Transverse colon (tissue), 4 donors: Measurements from ENCODE around the gene SUFU. TPM values are rescaled to one million over a fixed set of nuclear protein-coding genes. Genes with fewer than 3 reads are reported as not detected.

Experiments
- DNase-seq: peaks from one replicate; pipeline ENCODE4 v3.0.0-alpha.2; 2019
- H3K27ac ChIP-seq, 4 donors: fragments of 200-600 bp; sonication (generic); 2 replicates each; pipeline ENCODE4 v1.5.1; 2016 to 2018; ENCODE audit warnings: inconsistent platforms in 4 of 4
- H3K27me3 ChIP-seq: fragments of 200-600 bp; sonication (generic); 2 replicates; pipeline ENCODE4 v1.5.1; 2017; ENCODE audit warnings: inconsistent platforms
- H3K36me3 ChIP-seq, 4 donors: fragments of 200-600 bp; sonication (generic); 2 replicates each; pipeline ENCODE4 v1.5.1; 2017 to 2019; ENCODE audit warnings: inconsistent platforms in 4 of 4
- H3K4me1 ChIP-seq, 4 donors: fragments of 200-600 bp; sonication (generic); 2 replicates each; pipeline ENCODE4 v1.5.1; 2017 to 2020; ENCODE audit warnings: inconsistent platforms in 4 of 4
- H3K4me3 ChIP-seq, 4 donors: fragments of 200-600 bp; sonication (generic); 1 replicate in 1 of 4; 2 replicates in 3 of 4; pipeline versions ENCODE4 v1.5.1 to v1.6.1; 2017 to 2019; ENCODE audit warnings: inconsistent platforms in 4 of 4
- H3K9me3 ChIP-seq, 2 donors: fragments of 200-600 bp; sonication (generic); 2 replicates each; pipeline ENCODE4 v1.5.1; 2017 to 2019; ENCODE audit warnings: inconsistent platforms in 2 of 2
- CTCF ChIP-seq, 5 experiments: fragments of 200-600 bp in 3 of 5; fragments of 450-650 bp in 2 of 5; sonication (generic) in 3 of 5; IDR thresholded peaks; 1 replicate in 2 of 5; 2 replicates in 3 of 5; pipeline ENCODE4 v1.5.1; 2016 to 2017; ENCODE audit warnings: antibody characterized with exemption in 5 of 5, inconsistent platforms in 3 of 5, mild to moderate bottlenecking in 2 of 5, moderate library complexity in 1 of 5
- EP300 ChIP-seq: sonication (generic); formaldehyde crosslinking; IDR thresholded peaks from one replicate; pipeline ENCODE4 v1.6.1; 2017; ENCODE audit warnings: antibody characterized with exemption, low read depth
- POLR2A ChIP-seq: fragments of 450-650 bp; IDR thresholded peaks from one replicate; pipeline ENCODE4 v1.6.1; 2016; ENCODE audit warnings: antibody characterized with exemption, mild to moderate bottlenecking, moderate library complexity
- POLR2AphosphoS5 ChIP-seq, 3 donors: sonication (generic); formaldehyde crosslinking; IDR thresholded peaks; one replicate each; pipeline ENCODE4 v1.6.1; 2016; ENCODE audit warnings: antibody characterized with exemption in 3 of 3
- WGBS, 2 donors: methylation state at CpG; one replicate each; pipeline ENCODE4 v1.1.5; 2018; ENCODE audit warnings: low coverage in 1 of 2; 5-methylcytosine and 5-hydroxymethylcytosine counted together
- in situ Hi-C, 4 donors: fragments of 200-750 bp; cut with MboI; loops; one replicate each; pipeline versions ENCODE4 v1.15.0 to v1.15.1; 2017; ENCODE audit warnings: low sequenced_read_pairs in 3 of 4, low pct_ligation_motif_present in 1 of 4, low pct_unique_long_range_greater_than_20kb in 1 of 4
- intact Hi-C: fragments of 100-400 bp; cut with DNase I; formaldehyde crosslinking; loops from one replicate; pipeline ENCODE4 v1.15.1; 2023; ENCODE audit warnings: low total_unique reads
- total RNA-seq, 4 donors: library from RNA; depleted of rRNA; stranded (reverse); fragments of >200 nt; gene quantifications; one replicate each; pipeline ENCODE4 v1.1.0, GENCODE V29; 2016

Gene SUFU
- total RNA-seq, 4 donors from 2014 or later: 5.4 to 13.8 (median 6.6) TPM

DNA sequence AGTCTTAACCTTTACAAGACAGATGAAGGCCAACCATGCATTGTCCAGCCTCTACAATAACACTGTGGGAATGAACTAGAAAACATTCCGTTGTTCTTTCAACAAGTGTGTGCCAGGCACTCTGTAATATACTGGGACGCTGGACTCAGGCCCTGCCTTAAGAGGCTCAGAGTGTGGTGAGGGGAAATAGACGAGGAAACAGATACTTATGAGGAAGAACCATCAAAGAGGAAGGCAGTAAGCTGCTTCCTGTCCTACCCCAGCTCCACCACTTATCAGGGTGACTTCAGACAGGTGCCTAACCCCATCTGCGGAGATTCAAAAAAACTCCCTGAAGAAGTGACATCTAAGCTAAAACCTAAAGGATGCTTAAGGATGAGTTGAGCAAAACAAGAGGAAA lies 131.6 kb downstream of the SUFU start:
- in situ Hi-C loops (no loop called here), intact Hi-C loops (no loop called here)
- Histone ChIP-seq H3K27ac (no peak overlapping the region), H3K9me3 (no peaks in the 10 kb centered on the region), H3K4me1 (peaks cover 10 to 34% (median 23%) of the 10 kb centered on the region in 4 donors), H3K4me3 (no peak overlapping the region), H3K36me3 (no peaks in the 10 kb centered on the region), H3K27me3 (no peaks in the 10 kb centered on the region)
- no peak for DNase-seq
- WGBS, 2 donors: 57 to 64% methylated on average over 4 of the region's 4 CpGs
- TF ChIP-seq EP300 (no peak), POLR2AphosphoS5 (IDR thresholded peaks at IDR 0.05) (no peak)

- Histone ChIP-seq H3K4me3 (no peak overlapping the region), H3K4me1 (peaks cover 5 to 19% (median 11%) of the 10 kb centered on the region in 4 donors), H3K36me3 (no peaks in the 10 kb centered on the region), H3K27me3 (no peaks in the 10 kb centered on the region), H3K27ac (no peak overlapping the region), H3K9me3 (no peaks in the 10 kb centered on the region)
- no peak for DNase-seq
- 31 to 48% methylated on average over 2 of the region's 2 CpGs for WGBS, 2 donors
- TF ChIP-seq EP300 (no peak), POLR2AphosphoS5 (IDR thresholded peaks at IDR 0.05) (no peak), POLR2A (no peak), CTCF (IDR thresholded peaks at IDR 0.05) (no peak)
- in situ Hi-C loops (no loop called here), intact Hi-C loops (no loop called here)
These were observed 135.8 kb downstream of the SUFU start for GRCh38 chr10:102639537-102639936.

DNA sequence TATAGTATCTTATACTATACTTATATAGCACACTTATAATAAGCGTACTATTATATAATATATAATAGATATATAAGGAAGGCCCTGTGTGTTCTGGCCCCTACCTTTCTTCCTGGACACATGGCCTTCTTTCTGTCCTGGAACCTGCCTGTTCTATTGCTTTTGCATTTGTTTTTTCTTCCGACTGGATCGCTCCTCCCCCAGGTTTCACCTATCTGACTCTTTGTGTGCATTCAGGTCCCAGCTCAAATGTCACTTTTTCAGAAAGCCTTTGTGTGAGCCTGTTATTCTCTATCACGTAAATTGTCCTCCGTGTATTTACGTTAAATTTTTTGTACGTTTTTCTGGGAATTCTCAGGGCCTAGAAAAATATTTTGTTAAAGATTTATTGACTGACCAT lies 137.6 kb downstream of the SUFU start:
- no peaks in the 10 kb centered on the region for H3K27me3 ChIP-seq
- peak overlapping the region; percentile 96 to 100 (median 100) for H3K27ac ChIP-seq
- no peaks in the 10 kb centered on the region for H3K9me3 ChIP-seq
- peak overlapping the region; percentile 35 to 99 (median 92) for H3K4me3 ChIP-seq
- 14 to 31% methylated on average over 7 of the region's 7 CpGs for WGBS, 2 donors
- DNase-seq: no peak
- in situ Hi-C loops (no loop called here), intact Hi-C loops (no loop called here)
- peak; percentile 4 for TF ChIP-seq EP300
- no peak for TF ChIP-seq POLR2AphosphoS5 (IDR thresholded peaks at IDR 0.05)
- TF ChIP-seq POLR2A: no peak
- no peaks in the 10 kb centered on the region for H3K36me3 ChIP-seq
- H3K4me1 ChIP-seq: peaks cover 5 to 11% (median 11%) of the 10 kb centered on the region in 4 donors

DNA sequence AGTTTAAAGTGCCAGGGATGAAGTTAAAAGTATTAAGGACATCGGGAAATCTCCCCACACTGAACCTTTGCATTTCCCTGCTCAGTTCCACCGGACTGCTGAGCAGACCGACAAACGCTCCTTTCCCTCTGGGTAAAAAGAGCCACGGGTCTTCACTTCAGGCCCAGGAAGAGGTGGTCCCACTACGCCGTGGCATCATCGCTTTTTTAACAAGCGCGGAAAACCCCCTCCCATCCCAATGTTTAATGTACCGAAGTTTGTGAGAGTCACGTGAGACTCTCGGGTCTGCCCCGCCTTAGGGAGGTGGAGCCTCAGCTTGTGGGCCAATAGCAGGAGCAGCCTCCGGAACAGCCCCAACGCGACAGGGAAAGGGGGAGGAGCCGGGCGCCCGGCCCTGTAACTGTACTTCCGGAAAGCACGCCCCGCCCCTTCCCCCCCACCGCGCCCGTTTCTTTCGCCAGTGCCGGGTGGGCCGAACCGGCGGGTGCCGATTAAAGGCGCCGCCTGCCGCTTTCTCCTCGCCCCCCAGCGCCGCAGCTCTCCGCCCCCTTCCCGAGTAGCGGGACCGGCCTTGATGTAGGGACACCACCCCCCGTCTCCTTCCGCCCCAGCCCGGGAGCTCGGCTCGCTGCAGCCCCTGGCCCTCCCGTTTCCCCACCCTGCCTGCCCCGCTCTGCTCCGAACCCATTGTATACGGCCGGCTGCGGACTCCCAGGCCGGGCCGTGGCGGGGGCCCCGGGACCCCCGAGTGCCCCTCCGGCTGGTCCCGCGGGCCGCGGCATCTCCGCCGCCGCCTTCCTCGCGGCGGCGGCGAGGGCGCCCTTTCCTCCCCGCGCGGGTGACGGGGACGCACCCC lies 138.3 kb downstream of the SUFU start:
- Histone ChIP-seq H3K27ac (peak overlapping the region; percentile 96 to 100 (median 100)), H3K9me3 (no peaks in the 10 kb centered on the region), H3K4me3 (peak overlapping the region; percentile 89 to 99 (median 94)), H3K4me1 (peaks cover 5 to 18% (median 18%) of the 10 kb centered on the region in 4 donors), H3K36me3 (no peaks in the 10 kb centered on the region), H3K27me3 (no peaks in the 10 kb centered on the region)
- in situ Hi-C loops: no loop called here
- intact Hi-C loops: no loop called here
- TF ChIP-seq EP300: peak; percentile 9
- TF ChIP-seq CTCF (IDR thresholded peaks at IDR 0.05): no peak
- peak; percentile 80 to 93 (median 91) for TF ChIP-seq POLR2AphosphoS5 (IDR thresholded peaks at IDR 0.05)
- peak; percentile 92 for TF ChIP-seq POLR2A
- WGBS, 2 donors: 0 to 1% methylated on average over 1 to 31 of the region's 77 CpGs
- DNase-seq: peak; percentile 99

DNA sequence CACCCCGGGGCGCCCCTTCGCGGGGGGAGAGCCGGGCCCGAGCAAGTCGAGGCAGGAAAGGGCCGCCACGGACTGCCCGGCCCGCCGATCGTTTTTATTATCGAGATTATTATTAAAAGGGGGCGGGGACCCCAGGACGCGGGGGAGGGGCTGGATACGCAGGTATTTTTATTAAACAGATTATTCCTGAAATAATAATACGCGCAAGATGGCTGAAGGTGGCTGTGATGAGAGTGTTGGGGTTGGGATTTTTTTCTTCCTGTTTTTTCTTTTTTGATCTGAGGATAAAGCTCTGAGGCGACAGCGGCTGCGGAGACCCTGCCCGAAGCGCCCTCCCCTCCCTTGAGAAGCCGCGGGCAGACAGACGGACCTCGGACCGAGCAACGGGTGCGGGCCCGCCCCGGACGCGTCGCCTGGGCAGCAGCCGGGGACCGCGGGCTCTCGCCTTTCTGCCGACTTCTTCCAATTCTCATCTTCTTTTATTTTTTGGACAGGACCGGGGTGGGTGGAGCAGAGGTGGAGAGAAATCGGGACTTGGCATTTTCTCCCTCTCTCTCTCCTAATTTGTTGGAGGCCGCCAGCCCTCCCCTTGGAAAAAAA lies 139.1 kb downstream of the SUFU start:
- TF ChIP-seq POLR2A: peak; percentile 70
- no peak for TF ChIP-seq CTCF (IDR thresholded peaks at IDR 0.05)
- TF ChIP-seq EP300: no peak
- TF ChIP-seq POLR2AphosphoS5 (IDR thresholded peaks at IDR 0.05): peak in 2 of 3 donors; percentile 61 to 72
- Histone ChIP-seq H3K27me3 (no peaks in the 10 kb centered on the region), H3K36me3 (no peaks in the 10 kb centered on the region), H3K9me3 (no peaks in the 10 kb centered on the region), H3K4me3 (peak overlapping the region; percentile 89 to 99 (median 94)), H3K4me1 (peaks cover 12 to 26% (median 25%) of the 10 kb centered on the region in 4 donors), H3K27ac (peak overlapping the region; percentile 96 to 100 (median 100))
- in situ Hi-C loops (no loop called here), intact Hi-C loops (no loop called here)
- 0% methylated on average over 13 to 43 of the region's 45 CpGs for WGBS, 2 donors
- DNase-seq: peak; percentile 70
